HT-29 (cell line): ENCODE data around the gene CHRNA9. TPM values are rescaled to one million over a fixed set of nuclear protein-coding genes. Genes with fewer than 3 reads are reported as not detected.

Experiments used
- DNase-seq: peaks from one replicate; pipeline ENCODE4 v3.0.0-alpha.2; 2015; ENCODE audit warnings: low spot score
- total RNA-seq: library from RNA; depleted of rRNA; stranded (reverse); fragments of >200 nt; shearing (Covaris generic); gene quantifications from 2 replicates; pipeline ENCODE4 v1.2.3, GENCODE V29; 2014

Gene CHRNA9
- total RNA-seq, 1 experiment from 2014 or later = not detected

DNA sequence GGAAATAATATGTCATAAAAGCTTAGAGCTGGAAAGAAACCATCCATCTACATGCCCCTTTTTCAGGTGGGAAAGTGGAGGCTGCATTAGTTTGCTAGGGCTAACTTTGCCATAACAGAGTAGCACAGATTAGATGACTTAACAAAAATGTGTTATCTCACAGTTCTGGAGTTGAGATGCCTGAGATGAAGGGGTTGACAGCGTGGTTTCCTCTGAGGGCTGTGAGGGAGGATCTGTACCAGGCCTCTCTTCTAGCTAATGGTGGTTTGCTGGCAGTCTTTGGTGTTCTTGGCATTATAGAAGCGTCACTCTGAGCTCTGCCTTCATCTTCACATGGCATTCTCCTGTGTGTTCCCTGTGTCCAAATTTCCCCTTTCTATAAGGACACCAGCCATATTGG is 2.4 kb downstream of the CHRNA9 start:
- DNase-seq = no peak

DNA sequence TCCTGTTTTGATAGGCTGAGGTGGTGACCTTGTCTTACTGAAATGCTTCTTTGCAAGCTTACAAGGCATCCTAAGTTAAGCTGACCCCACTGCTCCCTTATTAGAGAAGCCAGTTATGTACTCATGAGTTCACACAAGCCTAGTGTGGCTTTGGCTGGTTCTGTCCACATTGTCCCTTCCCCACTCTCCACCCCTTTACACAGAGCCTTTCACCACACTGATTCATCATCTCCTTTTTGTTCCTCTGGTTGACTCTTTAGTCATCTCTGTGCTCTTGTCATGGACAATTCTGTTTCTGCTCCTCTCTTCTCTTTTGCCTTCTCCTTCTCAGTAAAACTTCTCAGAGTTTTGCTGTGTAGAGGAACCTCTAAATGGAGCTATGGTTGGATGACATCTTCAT is 4.9 kb downstream of the CHRNA9 start:
- no peak for DNase-seq

- DNase-seq = no peak
Observed at GRCh38 chr4:40347472-40347871, 12.3 kb downstream of the CHRNA9 start.

- no peak for DNase-seq
Observed at GRCh38 chr4:40348000-40348399, 12.9 kb downstream of the CHRNA9 start.

DNA sequence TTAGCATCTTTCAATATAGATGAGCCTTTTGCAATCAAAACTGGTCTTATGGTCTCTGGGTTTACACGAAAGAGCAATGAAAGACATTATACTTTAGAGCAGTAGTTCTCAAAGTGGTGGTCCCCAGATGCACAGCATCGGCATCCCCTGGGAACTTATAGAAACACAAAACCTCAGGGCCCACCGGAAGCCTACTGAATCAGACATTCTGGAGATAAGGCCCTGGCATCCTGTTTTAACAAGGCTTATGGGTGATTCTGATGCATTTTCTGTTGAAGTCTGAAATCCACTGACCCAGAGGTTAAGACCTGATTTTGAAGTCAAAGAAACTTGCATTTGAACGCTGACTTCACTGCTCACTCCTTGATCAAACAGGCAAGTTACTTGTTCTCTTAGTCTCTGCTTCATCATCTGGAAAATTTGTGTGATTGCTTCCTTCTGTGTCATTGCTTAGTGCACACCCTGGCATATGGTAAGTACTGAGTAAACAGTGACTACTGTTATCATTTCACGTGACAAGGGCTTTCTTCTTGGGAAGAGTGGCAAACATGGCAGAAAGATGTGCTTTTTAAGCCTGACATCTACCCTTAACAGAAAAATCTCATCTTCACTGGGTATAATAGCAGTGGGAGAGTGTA is 14.5 kb downstream of the CHRNA9 start:
- DNase-seq = no peak

DNA sequence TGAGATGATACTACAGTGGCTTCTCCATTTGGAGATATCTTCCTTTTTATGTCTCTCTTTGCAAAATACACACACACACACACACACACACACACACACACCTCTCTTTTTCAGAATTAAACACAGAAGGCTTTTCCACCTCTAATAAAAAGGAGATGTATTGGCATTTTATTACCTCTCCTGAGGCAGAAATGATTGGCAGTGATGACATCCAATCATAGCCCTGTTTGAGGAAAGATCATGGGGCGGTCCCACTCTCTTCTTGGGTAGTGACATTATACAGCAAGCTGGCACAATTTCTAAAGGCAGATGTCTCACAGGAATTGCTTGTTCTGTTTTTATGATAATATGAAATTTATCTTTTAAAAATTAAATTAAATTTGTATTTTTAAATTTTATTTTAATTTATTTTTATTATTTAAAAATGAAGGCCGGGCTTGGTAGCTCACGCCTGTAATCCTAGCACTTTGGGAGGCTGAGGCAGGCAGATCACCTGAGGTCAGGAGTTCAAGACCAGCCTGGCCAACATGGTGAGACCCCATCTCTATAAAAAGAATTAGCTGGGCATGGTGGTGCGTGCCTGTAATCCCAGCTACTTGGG is 15.6 kb downstream of the CHRNA9 start:
- DNase-seq = no peak

DNA sequence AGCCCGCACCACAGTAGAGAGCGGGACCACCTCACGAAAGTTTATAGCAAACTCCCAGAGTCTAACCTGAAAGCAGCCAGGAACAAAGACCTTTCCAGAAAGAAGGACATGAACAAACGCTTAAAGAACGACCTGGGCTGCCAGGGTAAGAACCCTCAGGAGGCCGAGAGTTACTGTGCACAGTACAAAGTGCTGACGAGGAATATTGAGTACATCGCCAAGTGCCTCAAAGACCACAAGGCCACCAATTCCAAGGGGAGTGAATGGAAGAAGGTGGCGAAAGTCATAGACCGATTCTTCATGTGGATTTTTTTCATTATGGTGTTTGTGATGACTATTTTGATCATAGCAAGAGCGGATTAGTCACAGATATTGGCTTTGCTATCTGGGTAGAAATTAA is 19.0 kb downstream of the CHRNA9 start:
- no peak for DNase-seq

- no peak for DNase-seq
Observed at GRCh38 chr4:40355131-40355530, 20.0 kb downstream of the CHRNA9 start.

DNA sequence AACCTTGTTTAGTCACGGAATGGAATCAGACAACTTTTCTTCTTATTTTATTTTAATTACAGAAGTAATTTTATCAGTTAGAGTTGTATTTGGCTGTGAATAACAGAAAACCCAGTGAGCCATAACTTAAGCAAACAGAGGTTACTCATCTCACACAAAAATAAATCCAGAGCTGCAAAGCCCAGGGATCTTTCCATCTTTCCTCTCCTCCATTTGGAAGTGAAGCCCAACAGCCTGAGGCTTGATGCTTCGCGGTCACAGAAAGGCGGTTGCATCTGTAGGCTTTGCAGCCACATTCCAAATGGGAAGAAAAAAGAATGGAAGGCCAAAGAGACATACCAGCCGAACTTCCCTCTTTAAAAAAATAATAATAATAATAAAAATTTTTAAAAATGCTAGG is 22.6 kb downstream of the CHRNA9 start:
- no peak for DNase-seq

DNA sequence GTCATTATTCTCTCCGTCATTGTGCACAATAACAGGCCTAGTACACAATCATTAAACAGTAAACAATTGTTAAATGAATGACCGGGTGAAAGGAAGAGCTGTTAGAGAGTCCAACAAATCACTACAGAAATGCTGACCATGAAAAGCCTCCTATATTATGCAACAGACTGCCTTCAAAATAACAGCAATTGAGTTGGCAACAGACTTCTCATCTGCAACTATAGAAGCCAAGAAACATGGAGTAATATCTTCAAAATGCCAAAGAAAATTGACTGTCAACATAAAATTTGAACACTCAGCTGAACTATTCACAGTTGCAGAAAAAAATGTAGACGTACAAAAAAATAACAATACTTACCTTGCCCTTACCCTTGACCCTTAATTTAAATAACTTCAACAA is 26.2 kb downstream of the CHRNA9 start:
- no peak for DNase-seq

GRCh38 chr4:40363382-40363920 is 28.3 kb downstream of the CHRNA9 start:
- peak; percentile 92 for DNase-seq

- no peak for DNase-seq
Observed at GRCh38 chr4:40363945-40364344, 28.8 kb downstream of the CHRNA9 start.

DNA sequence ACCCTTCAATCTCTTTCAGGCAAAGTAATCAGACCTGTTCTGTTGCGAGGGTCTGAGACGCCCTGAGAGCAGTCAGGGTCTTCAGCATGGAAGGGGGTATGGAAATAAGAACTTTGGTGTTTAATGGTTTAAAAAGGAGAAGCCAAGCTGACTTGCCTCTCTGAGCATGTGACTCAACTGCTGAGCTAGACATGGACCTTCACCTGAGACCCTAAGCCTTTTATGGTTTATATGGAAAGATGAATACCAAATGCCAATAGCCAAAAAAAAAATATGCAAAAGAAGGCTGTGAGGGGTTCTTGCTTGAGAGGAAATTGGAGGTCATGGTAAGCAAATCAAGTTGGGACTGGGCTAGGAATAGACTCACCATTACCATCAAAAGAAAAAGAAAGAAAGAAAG is 30.6 kb downstream of the CHRNA9 start:
- DNase-seq = no peak

DNA sequence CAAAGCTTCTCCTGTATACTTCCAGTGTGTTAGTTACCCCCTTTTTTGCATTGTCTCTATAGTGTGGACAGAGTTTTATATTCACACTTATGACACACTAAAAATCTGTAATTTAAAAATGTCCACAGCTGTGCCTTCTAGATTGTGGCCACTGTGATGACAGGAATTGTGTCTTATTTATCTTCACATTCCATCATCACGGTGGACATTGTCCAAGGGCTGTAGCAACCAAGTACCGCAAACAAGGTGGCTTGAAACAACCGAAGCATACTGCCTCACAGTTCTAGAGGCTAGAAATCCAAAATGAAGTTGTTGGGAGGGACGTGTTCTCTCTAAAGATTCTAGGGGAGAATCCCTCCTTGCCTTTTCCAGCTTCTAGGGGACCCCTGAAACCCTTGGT is 32.3 kb downstream of the CHRNA9 start:
- DNase-seq = no peak

- peak; percentile 81 for DNase-seq
Observed at GRCh38 chr4:40369437-40370274, 34.5 kb downstream of the CHRNA9 start.

- DNase-seq = no peak
Observed at GRCh38 chr4:40372651-40373050, 37.5 kb downstream of the CHRNA9 start.

DNA sequence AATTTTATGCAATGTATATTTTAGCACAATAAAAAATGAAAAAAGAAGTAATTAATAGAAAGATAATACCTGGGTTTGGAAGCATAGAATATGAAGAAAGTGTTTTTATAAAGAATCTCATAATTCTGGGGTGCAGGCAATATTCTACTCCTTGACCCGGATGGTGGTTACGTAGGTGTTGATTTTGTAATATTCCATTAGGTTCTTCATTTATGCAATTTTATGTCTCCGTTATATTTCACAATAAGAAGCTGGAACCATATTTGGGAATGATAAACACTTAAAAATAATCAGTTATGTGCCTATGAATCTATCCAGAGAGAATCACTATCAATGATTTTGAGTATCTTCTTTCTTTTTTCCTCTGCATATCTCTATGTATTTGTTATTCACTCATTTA is 38.5 kb downstream of the CHRNA9 start:
- DNase-seq = no peak

GRCh38 chr4:40375095-40375494 is 40.0 kb downstream of the CHRNA9 start:
- no peak for DNase-seq

GRCh38 chr4:40375620-40376019 is 40.5 kb downstream of the CHRNA9 start:
- no peak for DNase-seq

DNA sequence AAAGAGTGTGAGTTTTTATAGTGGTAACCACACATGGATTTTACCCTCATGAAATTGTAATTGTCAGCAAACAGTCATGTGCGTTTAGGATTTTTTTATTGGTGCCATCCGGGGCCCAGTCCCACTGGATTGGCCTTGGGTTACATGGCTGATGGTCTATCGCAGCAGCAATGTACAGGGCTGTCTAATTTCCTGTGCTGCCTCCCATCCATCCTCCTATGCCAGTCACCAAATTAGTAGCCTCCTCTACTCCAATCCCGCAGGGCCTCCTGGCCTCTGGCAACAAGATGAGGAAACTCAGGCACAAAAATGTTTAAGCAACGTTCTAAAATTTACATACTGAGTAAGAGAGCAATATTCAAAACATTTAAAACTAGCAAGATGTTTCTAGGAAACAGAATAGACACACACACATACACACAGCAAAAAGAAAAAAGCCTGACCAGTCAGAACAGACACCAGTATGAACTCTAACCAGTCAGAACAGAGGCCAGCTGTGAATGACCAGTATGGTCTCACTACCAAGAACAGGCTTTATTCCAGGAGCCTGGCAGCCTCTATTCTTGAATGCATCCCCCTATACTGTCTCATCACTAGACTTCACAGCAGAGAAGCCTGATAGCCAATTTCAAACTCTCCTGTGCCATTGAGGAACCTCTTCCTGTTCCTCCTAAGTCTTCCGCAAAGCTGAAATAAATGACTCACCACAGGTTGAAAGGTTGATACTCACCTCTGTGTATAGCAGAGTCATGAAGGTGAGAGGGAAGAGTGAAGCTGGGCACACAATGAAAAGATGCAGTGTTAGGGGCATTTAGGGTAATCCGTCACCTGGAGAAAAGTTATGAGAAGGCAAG is 42.6 kb downstream of the CHRNA9 start:
- peak; percentile 81 for DNase-seq

DNA sequence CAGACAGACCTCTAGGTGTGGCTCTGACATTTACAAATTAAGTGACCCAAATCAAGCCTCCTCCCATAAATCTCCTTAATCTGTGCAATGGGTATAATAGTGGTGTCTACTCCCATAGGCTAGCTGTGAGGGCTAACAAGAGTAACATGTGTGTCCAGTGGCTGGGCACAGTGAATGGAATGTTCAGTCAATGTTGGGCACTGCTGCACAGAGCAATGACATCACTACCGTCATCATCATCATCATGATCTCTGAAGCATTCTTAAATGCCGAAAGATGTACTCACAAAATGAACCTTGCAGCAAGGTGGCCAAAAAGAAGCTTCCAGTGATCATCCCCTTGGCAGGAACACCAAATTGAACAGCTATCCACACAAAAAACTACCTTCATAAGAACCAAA is 43.5 kb downstream of the CHRNA9 start:
- DNase-seq = no peak

- no peak for DNase-seq
Observed at GRCh38 chr4:40379248-40379647, 44.1 kb downstream of the CHRNA9 start.
